GM23338 (cell line): ENCODE results near the gene BRINP2. TPM values are rescaled to one million over a fixed set of nuclear protein-coding genes. Genes with fewer than 3 reads are reported as not detected.

Source experiments
- ATAC-seq: fragments of 200-7000 bp; cut with Tn5 transposase; 3 replicates; pipeline ENCODE4 v1.9.1; 2020
- DNase-seq: peaks from one replicate; pipeline ENCODE4 v3.0.0-alpha.2; 2015; ENCODE audit warnings: low spot score
- H2AFZ ChIP-seq: fragments of 200-600 bp; sonication (generic); 2 replicates; pipeline ENCODE4 v1.8.0; 2016; ENCODE audit warnings: antibody characterized with exemption, mild to moderate bottlenecking, moderate library complexity
- H3F3A ChIP-seq: fragments of 200-600 bp; sonication (generic); replicated peaks from 2 replicates; pipeline ENCODE4 v1.8.0; 2017; ENCODE audit warnings: antibody characterized with exemption, mixed run types, low read depth
- H3K27ac ChIP-seq: fragments of 200-600 bp; sonication (generic); 2 replicates; pipeline ENCODE4 v1.6.1; 2016; ENCODE audit warnings: low read depth
- H3K27me3 ChIP-seq: fragments of 200-600 bp; sonication (generic); 2 replicates; pipeline ENCODE4 v1.8.0; 2016; ENCODE audit warnings: mild to moderate bottlenecking, mixed run types, moderate library complexity; ENCODE audit not compliant: insufficient read depth
- H3K36me3 ChIP-seq: fragments of 200-600 bp; sonication (generic); 2 replicates; pipeline ENCODE4 v1.8.0; 2016; ENCODE audit warnings: mild to moderate bottlenecking; ENCODE audit not compliant: insufficient read depth
- H3K4me1 ChIP-seq: fragments of 200-600 bp; sonication (generic); 2 replicates; pipeline ENCODE4 v1.8.0; 2016; ENCODE audit warnings: mild to moderate bottlenecking, moderate library complexity; ENCODE audit not compliant: insufficient read depth
- H3K4me2 ChIP-seq: fragments of 200-600 bp; sonication (generic); 2 replicates; pipeline ENCODE4 v1.7.1; 2017; ENCODE audit warnings: mixed run types
- H3K4me3 ChIP-seq: fragments of 200-600 bp; sonication (generic); 2 replicates; pipeline ENCODE4 v1.6.1; 2016; ENCODE audit warnings: mixed run types
- H3K79me2 ChIP-seq: fragments of 200-600 bp; sonication (generic); replicated peaks from 2 replicates; pipeline ENCODE4 v1.8.0; 2017; ENCODE audit warnings: mild to moderate bottlenecking; ENCODE audit not compliant: insufficient read depth
- H3K9me2 ChIP-seq: fragments of 200-600 bp; sonication (generic); 2 replicates; pipeline ENCODE4 v1.8.0; 2017; ENCODE audit not compliant: insufficient read depth
- H4K20me1 ChIP-seq: fragments of 200-600 bp; sonication (generic); replicated peaks from 2 replicates; pipeline ENCODE4 v1.8.0; 2017; ENCODE audit warnings: mild to moderate bottlenecking; ENCODE audit not compliant: insufficient read depth
- H3K27ac Mint-ChIP-seq: 2 replicates; pipeline ENCODE4 v1.8.0; 2020; ENCODE audit warnings: inconsistent platforms, mild to moderate bottlenecking, moderate library complexity, mixed read lengths
- H3K27me3 Mint-ChIP-seq: 3 replicates; pipeline ENCODE4 v1.8.0; 2022; ENCODE audit warnings: low read depth, mild to moderate bottlenecking, moderate library complexity, mixed read lengths, inconsistent platforms; ENCODE audit not compliant: insufficient read depth, poor library complexity
- H3K36me3 Mint-ChIP-seq: 3 replicates; pipeline ENCODE4 v1.8.0; 2021; ENCODE audit warnings: low read depth, mild to moderate bottlenecking, inconsistent platforms, moderate library complexity, mixed read lengths
- H3K4me1 Mint-ChIP-seq: 3 replicates; pipeline ENCODE4 v1.8.0; 2020; ENCODE audit warnings: mild to moderate bottlenecking, inconsistent platforms, mixed read lengths
- H3K4me3 Mint-ChIP-seq: 3 replicates; pipeline ENCODE4 v1.8.0; 2021; ENCODE audit warnings: moderate library complexity, mild to moderate bottlenecking, inconsistent platforms, mixed read lengths
- H3K9me3 Mint-ChIP-seq: 3 replicates; pipeline ENCODE4 v1.8.0; 2020; ENCODE audit warnings: moderate library complexity, mild to moderate bottlenecking, inconsistent platforms, mixed read lengths
- CREB1 ChIP-seq: fragments of 250-450 bp; sonication (Bioruptor Pico); IDR thresholded peaks from 2 replicates; pipeline ENCODE4 v1.5.0; 2020; ENCODE audit warnings: low read depth, mild to moderate bottlenecking, moderate library complexity
- EZH2 ChIP-seq: fragments of 200-600 bp; sonication (generic); IDR thresholded peaks from one replicate; pipeline ENCODE4 v1.8.0; 2017; ENCODE audit warnings: antibody characterized with exemption, mild to moderate bottlenecking, low read depth; ENCODE audit not compliant: unreplicated experiment
- EZH2phosphoT487 ChIP-seq: fragments of 200-600 bp; sonication (generic); IDR thresholded peaks from one replicate; pipeline ENCODE4 v1.8.1; 2018; ENCODE audit warnings: antibody characterized with exemption; ENCODE audit not compliant: unreplicated experiment
- JUNB ChIP-seq: IDR thresholded peaks from one replicate; pipeline ENCODE4 v1.6.1; 2016; ENCODE audit warnings: antibody characterized with exemption; ENCODE audit not compliant: unreplicated experiment
- ZNF114 ChIP-seq: fragments of 250-450 bp; sonication (Bioruptor Pico); IDR thresholded peaks from 2 replicates; pipeline ENCODE4 v1.5.0; 2020; ENCODE audit warnings: mild to moderate bottlenecking, moderate library complexity
- ZNF331 ChIP-seq: fragments of 250-450 bp; sonication (Bioruptor Pico); IDR thresholded peaks from 2 replicates; pipeline ENCODE4 v1.5.0; 2020; ENCODE audit warnings: low read depth, mild to moderate bottlenecking, moderate library complexity
- polyA plus RNA-seq: library from polyadenylated mRNA; unstranded; fragments of >200 nt; fragmentation: Nextera tagmentation; extraction: Ambion mirVana; gene quantifications from 2 replicates; pipeline ENCODE4 v1.2.1, GENCODE V29; 2016
- total RNA-seq: library from RNA; depleted of rRNA; stranded (reverse); fragments of >200 nt; shearing (Covaris generic); gene quantifications from 2 replicates; pipeline ENCODE4 v1.2.3, GENCODE V29; 2014
- TF ChIP-seq, protein P1 (sequence below): IDR thresholded peaks from 2 replicates; pipeline ENCODE4 v1.6.1; 2016; ENCODE audit warnings: antibody characterized with exemption
- TF ChIP-seq, protein P2 (sequence below): IDR thresholded peaks from one replicate; pipeline ENCODE4 v1.6.1; 2018; ENCODE audit warnings: antibody characterized with exemption; ENCODE audit not compliant: unreplicated experiment
- TF ChIP-seq, protein P3 (sequence below), 2 experiments: fragments of 200-600 bp in 1 of 2; sonication (generic) in 1 of 2; conservative IDR thresholded peaks; 2 replicates each; pipeline versions ENCODE4 v1.5.1 to v1.6.1; 2016 to 2017; ENCODE audit warnings: antibody characterized with exemption in 2 of 2, low read depth in 2 of 2, mild to moderate bottlenecking in 2 of 2, moderate library complexity in 1 of 2
- TF ChIP-seq, protein P4 (sequence below): fragments of 250-450 bp; sonication (Bioruptor Pico); IDR thresholded peaks from 2 replicates; pipeline ENCODE4 v1.5.0; 2020; ENCODE audit warnings: mild to moderate bottlenecking, moderate library complexity

The BRINP2 gene
- total and polyA plus RNA-seq, 2 experiments from 2014 or later, result 0.10 to 0.52 TPM

DNA sequence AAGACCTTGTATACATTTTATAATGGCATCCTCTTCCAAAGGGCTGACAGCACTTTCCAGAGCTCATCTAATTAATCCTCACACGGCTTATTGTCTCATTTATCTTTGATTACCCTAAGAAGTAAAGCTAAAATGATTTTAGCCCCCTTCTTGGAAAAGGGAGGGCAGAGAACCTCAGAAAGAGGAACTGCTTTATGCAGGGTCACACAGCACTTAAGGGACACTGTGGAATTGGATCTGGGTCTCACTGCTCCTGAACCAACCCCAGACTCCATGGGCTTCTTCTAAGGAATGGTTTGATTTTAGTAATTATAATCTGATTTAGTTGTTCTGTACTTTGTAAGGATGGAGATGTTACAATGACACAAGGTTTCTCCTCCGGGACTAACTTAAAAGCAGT is 3.2 kb downstream of the BRINP2 start:
- peaks cover 5% of the 10 kb centered on the region; the same call in 1 of the 2 replicates for H4K20me1 ChIP-seq
- no peaks in the 10 kb centered on the region for H3K36me3 Mint-ChIP-seq
- no peaks in the 10 kb centered on the region for H3K36me3 ChIP-seq
- no peaks in the 10 kb centered on the region for H3F3A ChIP-seq
- H3K4me1 Mint-ChIP-seq, result peaks cover 8% of the 10 kb centered on the region
- DNase-seq (no peak), ATAC-seq (no peak)
- no peak overlapping the region for H3K27ac ChIP-seq
- no peak overlapping the region for H2AFZ ChIP-seq
- TF ChIP-seq, protein P1, sequence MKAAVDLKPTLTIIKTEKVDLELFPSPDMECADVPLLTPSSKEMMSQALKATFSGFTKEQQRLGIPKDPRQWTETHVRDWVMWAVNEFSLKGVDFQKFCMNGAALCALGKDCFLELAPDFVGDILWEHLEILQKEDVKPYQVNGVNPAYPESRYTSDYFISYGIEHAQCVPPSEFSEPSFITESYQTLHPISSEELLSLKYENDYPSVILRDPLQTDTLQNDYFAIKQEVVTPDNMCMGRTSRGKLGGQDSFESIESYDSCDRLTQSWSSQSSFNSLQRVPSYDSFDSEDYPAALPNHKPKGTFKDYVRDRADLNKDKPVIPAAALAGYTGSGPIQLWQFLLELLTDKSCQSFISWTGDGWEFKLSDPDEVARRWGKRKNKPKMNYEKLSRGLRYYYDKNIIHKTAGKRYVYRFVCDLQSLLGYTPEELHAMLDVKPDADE, result no peak
- TF ChIP-seq, protein P2, sequence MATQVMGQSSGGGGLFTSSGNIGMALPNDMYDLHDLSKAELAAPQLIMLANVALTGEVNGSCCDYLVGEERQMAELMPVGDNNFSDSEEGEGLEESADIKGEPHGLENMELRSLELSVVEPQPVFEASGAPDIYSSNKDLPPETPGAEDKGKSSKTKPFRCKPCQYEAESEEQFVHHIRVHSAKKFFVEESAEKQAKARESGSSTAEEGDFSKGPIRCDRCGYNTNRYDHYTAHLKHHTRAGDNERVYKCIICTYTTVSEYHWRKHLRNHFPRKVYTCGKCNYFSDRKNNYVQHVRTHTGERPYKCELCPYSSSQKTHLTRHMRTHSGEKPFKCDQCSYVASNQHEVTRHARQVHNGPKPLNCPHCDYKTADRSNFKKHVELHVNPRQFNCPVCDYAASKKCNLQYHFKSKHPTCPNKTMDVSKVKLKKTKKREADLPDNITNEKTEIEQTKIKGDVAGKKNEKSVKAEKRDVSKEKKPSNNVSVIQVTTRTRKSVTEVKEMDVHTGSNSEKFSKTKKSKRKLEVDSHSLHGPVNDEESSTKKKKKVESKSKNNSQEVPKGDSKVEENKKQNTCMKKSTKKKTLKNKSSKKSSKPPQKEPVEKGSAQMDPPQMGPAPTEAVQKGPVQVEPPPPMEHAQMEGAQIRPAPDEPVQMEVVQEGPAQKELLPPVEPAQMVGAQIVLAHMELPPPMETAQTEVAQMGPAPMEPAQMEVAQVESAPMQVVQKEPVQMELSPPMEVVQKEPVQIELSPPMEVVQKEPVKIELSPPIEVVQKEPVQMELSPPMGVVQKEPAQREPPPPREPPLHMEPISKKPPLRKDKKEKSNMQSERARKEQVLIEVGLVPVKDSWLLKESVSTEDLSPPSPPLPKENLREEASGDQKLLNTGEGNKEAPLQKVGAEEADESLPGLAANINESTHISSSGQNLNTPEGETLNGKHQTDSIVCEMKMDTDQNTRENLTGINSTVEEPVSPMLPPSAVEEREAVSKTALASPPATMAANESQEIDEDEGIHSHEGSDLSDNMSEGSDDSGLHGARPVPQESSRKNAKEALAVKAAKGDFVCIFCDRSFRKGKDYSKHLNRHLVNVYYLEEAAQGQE, result no peak
- TF ChIP-seq EZH2 (no peak), CREB1 (CRISPR knock-in tag) (no peak), ZNF114 (no peak), ZNF331 (CRISPR knock-in tag) (no peak), JUNB (no peak), EZH2phosphoT487 (no peak)
- TF ChIP-seq, protein P3, sequence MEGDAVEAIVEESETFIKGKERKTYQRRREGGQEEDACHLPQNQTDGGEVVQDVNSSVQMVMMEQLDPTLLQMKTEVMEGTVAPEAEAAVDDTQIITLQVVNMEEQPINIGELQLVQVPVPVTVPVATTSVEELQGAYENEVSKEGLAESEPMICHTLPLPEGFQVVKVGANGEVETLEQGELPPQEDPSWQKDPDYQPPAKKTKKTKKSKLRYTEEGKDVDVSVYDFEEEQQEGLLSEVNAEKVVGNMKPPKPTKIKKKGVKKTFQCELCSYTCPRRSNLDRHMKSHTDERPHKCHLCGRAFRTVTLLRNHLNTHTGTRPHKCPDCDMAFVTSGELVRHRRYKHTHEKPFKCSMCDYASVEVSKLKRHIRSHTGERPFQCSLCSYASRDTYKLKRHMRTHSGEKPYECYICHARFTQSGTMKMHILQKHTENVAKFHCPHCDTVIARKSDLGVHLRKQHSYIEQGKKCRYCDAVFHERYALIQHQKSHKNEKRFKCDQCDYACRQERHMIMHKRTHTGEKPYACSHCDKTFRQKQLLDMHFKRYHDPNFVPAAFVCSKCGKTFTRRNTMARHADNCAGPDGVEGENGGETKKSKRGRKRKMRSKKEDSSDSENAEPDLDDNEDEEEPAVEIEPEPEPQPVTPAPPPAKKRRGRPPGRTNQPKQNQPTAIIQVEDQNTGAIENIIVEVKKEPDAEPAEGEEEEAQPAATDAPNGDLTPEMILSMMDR (conservative IDR thresholded peaks at IDR 0.05; ENCODE audit: low read depth in 2 of 2), result no peak
- TF ChIP-seq, protein P4, sequence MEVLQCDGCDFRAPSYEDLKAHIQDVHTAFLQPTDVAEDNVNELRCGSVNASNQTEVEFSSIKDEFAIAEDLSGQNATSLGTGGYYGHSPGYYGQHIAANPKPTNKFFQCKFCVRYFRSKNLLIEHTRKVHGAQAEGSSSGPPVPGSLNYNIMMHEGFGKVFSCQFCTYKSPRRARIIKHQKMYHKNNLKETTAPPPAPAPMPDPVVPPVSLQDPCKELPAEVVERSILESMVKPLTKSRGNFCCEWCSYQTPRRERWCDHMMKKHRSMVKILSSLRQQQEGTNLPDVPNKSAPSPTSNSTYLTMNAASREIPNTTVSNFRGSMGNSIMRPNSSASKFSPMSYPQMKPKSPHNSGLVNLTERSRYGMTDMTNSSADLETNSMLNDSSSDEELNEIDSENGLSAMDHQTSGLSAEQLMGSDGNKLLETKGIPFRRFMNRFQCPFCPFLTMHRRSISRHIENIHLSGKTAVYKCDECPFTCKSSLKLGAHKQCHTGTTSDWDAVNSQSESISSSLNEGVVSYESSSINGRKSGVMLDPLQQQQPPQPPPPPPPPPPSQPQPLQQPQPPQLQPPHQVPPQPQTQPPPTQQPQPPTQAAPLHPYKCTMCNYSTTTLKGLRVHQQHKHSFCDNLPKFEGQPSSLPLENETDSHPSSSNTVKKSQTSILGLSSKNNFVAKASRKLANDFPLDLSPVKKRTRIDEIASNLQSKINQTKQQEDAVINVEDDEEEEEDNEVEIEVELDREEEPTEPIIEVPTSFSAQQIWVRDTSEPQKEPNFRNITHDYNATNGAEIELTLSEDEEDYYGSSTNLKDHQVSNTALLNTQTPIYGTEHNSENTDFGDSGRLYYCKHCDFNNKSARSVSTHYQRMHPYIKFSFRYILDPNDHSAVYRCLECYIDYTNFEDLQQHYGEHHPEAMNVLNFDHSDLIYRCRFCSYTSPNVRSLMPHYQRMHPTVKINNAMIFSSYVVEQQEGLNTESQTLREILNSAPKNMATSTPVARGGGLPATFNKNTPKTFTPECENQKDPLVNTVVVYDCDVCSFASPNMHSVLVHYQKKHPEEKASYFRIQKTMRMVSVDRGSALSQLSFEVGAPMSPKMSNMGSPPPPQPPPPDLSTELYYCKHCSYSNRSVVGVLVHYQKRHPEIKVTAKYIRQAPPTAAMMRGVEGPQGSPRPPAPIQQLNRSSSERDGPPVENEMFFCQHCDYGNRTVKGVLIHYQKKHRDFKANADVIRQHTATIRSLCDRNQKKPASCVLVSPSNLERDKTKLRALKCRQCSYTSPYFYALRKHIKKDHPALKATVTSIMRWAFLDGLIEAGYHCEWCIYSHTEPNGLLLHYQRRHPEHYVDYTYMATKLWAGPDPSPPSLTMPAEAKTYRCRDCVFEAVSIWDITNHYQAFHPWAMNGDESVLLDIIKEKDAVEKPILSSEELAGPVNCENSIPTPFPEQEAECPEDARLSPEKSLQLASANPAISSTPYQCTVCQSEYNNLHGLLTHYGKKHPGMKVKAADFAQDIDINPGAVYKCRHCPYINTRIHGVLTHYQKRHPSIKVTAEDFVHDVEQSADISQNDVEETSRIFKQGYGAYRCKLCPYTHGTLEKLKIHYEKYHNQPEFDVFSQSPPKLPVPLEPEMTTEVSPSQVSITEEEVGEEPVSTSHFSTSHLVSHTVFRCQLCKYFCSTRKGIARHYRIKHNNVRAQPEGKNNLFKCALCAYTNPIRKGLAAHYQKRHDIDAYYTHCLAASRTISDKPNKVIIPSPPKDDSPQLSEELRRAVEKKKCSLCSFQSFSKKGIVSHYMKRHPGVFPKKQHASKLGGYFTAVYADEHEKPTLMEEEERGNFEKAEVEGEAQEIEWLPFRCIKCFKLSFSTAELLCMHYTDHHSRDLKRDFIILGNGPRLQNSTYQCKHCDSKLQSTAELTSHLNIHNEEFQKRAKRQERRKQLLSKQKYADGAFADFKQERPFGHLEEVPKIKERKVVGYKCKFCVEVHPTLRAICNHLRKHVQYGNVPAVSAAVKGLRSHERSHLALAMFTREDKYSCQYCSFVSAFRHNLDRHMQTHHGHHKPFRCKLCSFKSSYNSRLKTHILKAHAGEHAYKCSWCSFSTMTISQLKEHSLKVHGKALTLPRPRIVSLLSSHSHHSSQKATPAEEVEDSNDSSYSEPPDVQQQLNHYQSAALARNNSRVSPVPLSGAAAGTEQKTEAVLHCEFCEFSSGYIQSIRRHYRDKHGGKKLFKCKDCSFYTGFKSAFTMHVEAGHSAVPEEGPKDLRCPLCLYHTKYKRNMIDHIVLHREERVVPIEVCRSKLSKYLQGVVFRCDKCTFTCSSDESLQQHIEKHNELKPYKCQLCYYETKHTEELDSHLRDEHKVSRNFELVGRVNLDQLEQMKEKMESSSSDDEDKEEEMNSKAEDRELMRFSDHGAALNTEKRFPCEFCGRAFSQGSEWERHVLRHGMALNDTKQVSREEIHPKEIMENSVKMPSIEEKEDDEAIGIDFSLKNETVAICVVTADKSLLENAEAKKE (CRISPR knock-in tag), result no peak
- no peak overlapping the region for H3K4me3 ChIP-seq
- no peaks in the 10 kb centered on the region for H3K79me2 ChIP-seq
- H3K4me3 Mint-ChIP-seq, result no peak overlapping the region
- no peak overlapping the region for H3K4me2 ChIP-seq
- H3K27me3 Mint-ChIP-seq, result peaks cover 6% of the 10 kb centered on the region
- H3K4me1 ChIP-seq, result peaks cover 12% of the 10 kb centered on the region
- no peaks in the 10 kb centered on the region for H3K9me3 Mint-ChIP-seq
- peaks cover 81% of the 10 kb centered on the region for H3K27me3 ChIP-seq
- H3K27ac Mint-ChIP-seq, result no peak overlapping the region
- no peaks in the 10 kb centered on the region for H3K9me2 ChIP-seq
